ENCODE measurements around the gene COX6A1.

GRCh38 chr12:120485961-120486881, 48.3 kb downstream of the COX6A1 start:
- no peak for TF ChIP-seq CTCF (IDR thresholded peaks at IDR 0.05)
- no peak for TF ChIP-seq POLR2A (IDR thresholded peaks at IDR 0.05)
